K562 (cell line): ENCODE measurements around the gene NFIL3. TPM values are rescaled to one million over a fixed set of nuclear protein-coding genes. Genes with fewer than 3 reads are reported as not detected.

ENCODE experiments used
- ARID1B ChIP-seq: fragments of 450-650 bp; IDR thresholded peaks from 2 replicates; pipeline ENCODE4 v1.6.1; 2016; ENCODE audit warnings: antibody characterized with exemption, mild to moderate bottlenecking, inconsistent platforms
- DPF2 ChIP-seq: fragments of 450-650 bp; IDR thresholded peaks from 2 replicates; pipeline ENCODE4 v1.6.1; 2016
- EP400 ChIP-seq: fragments of 450-650 bp; IDR thresholded peaks from 2 replicates; pipeline ENCODE4 v1.6.1; 2017; ENCODE audit warnings: antibody characterized with exemption, mild to moderate bottlenecking, moderate library complexity
- KDM1A ChIP-seq, 2 experiments: fragments of 450-650 bp; IDR thresholded peaks; 2 replicates each; pipeline ENCODE4 v1.6.1; 2016; ENCODE audit warnings: mild to moderate bottlenecking in 2 of 2
- KLF10 ChIP-seq: fragments of 250-450 bp; sonication (Bioruptor Pico); IDR thresholded peaks from 2 replicates; pipeline ENCODE4 v1.6.1; 2021; ENCODE audit warnings: matching md5 sums
- NFATC3 ChIP-seq: fragments of 450-650 bp; IDR thresholded peaks from 2 replicates; pipeline ENCODE4 v1.6.1; 2017; ENCODE audit warnings: mild to moderate bottlenecking
- SRSF1 ChIP-seq: fragments of 200-400 bp; formaldehyde crosslinking; IDR thresholded peaks from 2 replicates; pipeline ENCODE4 v1.6.1; 2017; ENCODE audit warnings: mild to moderate bottlenecking, low read depth, low read length, moderate library complexity
- ZFX ChIP-seq: sonication (generic); formaldehyde crosslinking; IDR thresholded peaks from 2 replicates; pipeline ENCODE4 v1.8.0; 2022; ENCODE audit warnings: mild to moderate bottlenecking, missing genetic modification reagents, moderate library complexity
- ZNF146 ChIP-seq: IDR thresholded peaks from one replicate; pipeline ENCODE4 v1.6.1; 2018; ENCODE audit warnings: missing compliant biosample characterization; ENCODE audit not compliant: unreplicated experiment
- ZNF175 ChIP-seq: fragments of 200-800 bp; sonication (Bioruptor generic); IDR thresholded peaks from 2 replicates; pipeline ENCODE4 v1.6.1; 2016; ENCODE audit warnings: low read depth, mild to moderate bottlenecking, missing genetic modification characterization, missing compliant biosample characterization
- ZNF696 ChIP-seq: fragments of 250-450 bp; sonication (Bioruptor Pico); conservative IDR thresholded peaks from 2 replicates; pipeline ENCODE4 v1.4.0; 2020; ENCODE audit warnings: mild to moderate bottlenecking, moderate library complexity
- polyA plus RNA-seq, 8 experiments: library from polyadenylated mRNA; depleted of rRNA in 4 of 8; stranded (reverse) in 5 of 8; unstranded in 3 of 8; fragments of >200 nt; fragmentation: Nextera tagmentation in 2 of 8; fragmentation: Illumina TruSeq in 1 of 8; extraction: Ambion mirVana in 2 of 8; extraction: Trizol in 1 of 8; gene quantifications; 2 replicates each; pipeline versions ENCODE4 v1.2.1 to v1.2.3, GENCODE V29; 2011 to 2014; ENCODE audit warnings: inconsistent platforms in 1 of 8, missing spikeins in 1 of 8
- total RNA-seq, 7 experiments: library from RNA; depleted of rRNA in 6 of 7; stranded (reverse); fragments of >200 nt in 6 of 7; fragmentation: Illumina TruSeq in 2 of 7; extraction: Trizol in 2 of 7; gene quantifications; 2 replicates each; pipeline versions ENCODE4 v1.2.1 to v1.2.3, GENCODE V29; 2011 to 2021; ENCODE audit warnings: low replicate concordance in 1 of 7
- TF ChIP-seq, protein P1 (sequence below): fragments of 450-650 bp; IDR thresholded peaks from 2 replicates; pipeline ENCODE4 v1.6.1; 2018; ENCODE audit not compliant: partially characterized antibody
- TF ChIP-seq, protein P2 (sequence below): fragments of 250-450 bp; sonication (Bioruptor Pico); IDR thresholded peaks from 2 replicates; pipeline ENCODE4 v1.8.0; 2021; ENCODE audit warnings: mild to moderate bottlenecking, moderate library complexity
- TF ChIP-seq, protein P3 (sequence below), 2 experiments: IDR thresholded peaks; 2 replicates each; pipeline ENCODE4 v1.6.1; 2011; ENCODE audit warnings: borderline replicate concordance in 1 of 2, control low read depth in 1 of 2, low read depth in 1 of 2, low read length in 1 of 2, mild to moderate bottlenecking in 1 of 2, mixed read lengths in 1 of 2, moderate library complexity in 1 of 2; ENCODE audit not compliant: insufficient read depth in 1 of 2, insufficient read length in 1 of 2, poor library complexity in 1 of 2, severe bottlenecking in 1 of 2; ENCODE audit errors: extremely low read depth in 1 of 2

The NFIL3 gene
- total and polyA plus RNA-seq, 9 of the 15 experiments (the other 6 are each of a cell fraction or from before 2014, with no cell fraction given), result 3.2 to 16.1 (median 9.3) TPM

DNA sequence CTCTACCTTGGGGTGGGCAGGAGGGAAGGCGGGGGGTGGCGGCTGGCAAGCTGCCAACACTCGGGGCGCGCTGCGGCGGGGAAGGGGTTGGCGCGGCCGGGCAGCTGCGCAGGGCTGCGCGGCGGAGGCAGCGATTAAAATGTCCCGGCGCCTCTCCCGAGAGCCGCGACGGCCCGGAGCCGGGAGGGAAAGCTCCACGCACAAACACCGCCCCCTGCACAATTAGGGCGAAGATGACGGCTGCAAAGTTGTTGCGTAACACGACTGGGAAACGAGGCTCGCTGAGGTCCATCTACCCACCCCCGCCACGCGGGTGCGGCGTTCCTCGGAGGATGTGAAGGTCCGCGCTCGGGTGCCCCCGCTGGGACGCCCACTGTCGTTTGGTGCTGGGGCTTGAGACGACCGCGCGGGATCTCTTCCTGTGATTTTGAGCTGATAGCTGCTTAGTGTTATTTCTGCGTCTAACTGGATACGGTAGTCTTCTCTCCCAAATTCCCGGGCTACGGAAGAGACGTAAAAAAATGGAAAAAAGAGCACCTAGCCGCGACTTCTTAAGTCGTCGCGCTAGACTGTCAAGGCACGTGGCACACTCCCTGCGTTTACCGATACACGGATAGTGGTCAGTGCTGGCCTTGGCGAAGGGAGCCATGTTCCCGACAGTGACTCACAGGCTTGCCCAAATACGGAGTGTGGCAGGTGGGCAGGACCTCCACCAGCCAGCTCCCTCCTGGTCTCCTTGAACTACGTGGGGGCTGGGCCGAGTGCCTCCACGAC, 958 bp upstream of the NFIL3 start (continued):
- TF ChIP-seq, protein P1, sequence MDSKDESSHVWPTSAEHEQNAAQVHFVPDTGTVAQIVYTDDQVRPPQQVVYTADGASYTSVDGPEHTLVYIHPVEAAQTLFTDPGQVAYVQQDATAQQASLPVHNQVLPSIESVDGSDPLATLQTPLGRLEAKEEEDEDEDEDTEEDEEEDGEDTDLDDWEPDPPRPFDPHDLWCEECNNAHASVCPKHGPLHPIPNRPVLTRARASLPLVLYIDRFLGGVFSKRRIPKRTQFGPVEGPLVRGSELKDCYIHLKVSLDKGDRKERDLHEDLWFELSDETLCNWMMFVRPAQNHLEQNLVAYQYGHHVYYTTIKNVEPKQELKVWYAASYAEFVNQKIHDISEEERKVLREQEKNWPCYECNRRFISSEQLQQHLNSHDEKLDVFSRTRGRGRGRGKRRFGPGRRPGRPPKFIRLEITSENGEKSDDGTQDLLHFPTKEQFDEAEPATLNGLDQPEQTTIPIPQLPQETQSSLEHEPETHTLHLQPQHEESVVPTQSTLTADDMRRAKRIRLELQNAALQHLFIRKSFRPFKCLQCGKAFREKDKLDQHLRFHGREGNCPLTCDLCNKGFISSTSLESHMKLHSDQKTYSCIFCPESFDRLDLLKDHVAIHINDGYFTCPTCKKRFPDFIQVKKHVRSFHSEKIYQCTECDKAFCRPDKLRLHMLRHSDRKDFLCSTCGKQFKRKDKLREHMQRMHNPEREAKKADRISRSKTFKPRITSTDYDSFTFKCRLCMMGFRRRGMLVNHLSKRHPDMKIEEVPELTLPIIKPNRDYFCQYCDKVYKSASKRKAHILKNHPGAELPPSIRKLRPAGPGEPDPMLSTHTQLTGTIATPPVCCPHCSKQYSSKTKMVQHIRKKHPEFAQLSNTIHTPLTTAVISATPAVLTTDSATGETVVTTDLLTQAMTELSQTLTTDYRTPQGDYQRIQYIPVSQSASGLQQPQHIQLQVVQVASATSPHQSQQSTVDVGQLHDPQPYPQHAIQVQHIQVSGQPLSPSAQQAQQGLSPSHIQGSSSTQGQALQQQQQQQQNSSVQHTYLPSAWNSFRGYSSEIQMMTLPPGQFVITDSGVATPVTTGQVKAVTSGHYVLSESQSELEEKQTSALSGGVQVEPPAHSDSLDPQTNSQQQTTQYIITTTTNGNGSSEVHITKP, result peak; percentile 19
- peak; percentile 60 for TF ChIP-seq EP400
- TF ChIP-seq DPF2, result peak; percentile 24; the same call in 1 of the 2 replicates
- TF ChIP-seq ARID1B, result peak; percentile 44
- TF ChIP-seq ZNF175 (CRISPR knock-in tag), result no peak; the same call in 1 of the 2 replicates
- TF ChIP-seq, protein P2, sequence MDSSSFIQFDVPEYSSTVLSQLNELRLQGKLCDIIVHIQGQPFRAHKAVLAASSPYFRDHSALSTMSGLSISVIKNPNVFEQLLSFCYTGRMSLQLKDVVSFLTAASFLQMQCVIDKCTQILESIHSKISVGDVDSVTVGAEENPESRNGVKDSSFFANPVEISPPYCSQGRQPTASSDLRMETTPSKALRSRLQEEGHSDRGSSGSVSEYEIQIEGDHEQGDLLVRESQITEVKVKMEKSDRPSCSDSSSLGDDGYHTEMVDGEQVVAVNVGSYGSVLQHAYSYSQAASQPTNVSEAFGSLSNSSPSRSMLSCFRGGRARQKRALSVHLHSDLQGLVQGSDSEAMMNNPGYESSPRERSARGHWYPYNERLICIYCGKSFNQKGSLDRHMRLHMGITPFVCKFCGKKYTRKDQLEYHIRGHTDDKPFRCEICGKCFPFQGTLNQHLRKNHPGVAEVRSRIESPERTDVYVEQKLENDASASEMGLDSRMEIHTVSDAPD (CRISPR knock-in tag), result no peak
- TF ChIP-seq ZNF696 (CRISPR knock-in tag), result no peak
- TF ChIP-seq, protein P3, sequence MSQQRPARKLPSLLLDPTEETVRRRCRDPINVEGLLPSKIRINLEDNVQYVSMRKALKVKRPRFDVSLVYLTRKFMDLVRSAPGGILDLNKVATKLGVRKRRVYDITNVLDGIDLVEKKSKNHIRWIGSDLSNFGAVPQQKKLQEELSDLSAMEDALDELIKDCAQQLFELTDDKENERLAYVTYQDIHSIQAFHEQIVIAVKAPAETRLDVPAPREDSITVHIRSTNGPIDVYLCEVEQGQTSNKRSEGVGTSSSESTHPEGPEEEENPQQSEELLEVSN (IDR thresholded peaks at IDR 0.05; ENCODE audit: borderline replicate concordance in 1 of 2, extremely low read depth in 1 of 2, insufficient read depth in 1 of 2, insufficient read length in 1 of 2, low read depth in 1 of 2, low read length in 1 of 2, poor library complexity in 1 of 2, severe bottlenecking in 1 of 2), result peak; percentile 78 to 84
- TF ChIP-seq ZFX (CRISPR knock-in tag), result peak; percentile 49; the same call in 1 of the 2 replicates
- no peak for TF ChIP-seq SRSF1
- TF ChIP-seq KLF10 (CRISPR knock-in tag), result no peak
- TF ChIP-seq KDM1A (IDR thresholded peaks at IDR 0.05), result 0 out of 4 replicates have a peak, but pooled peaks of 1 of the 2 experiments have one; percentile 31
- TF ChIP-seq ZNF146 (CRISPR knock-in tag), result no peak
- no peak for TF ChIP-seq NFATC3
